Activated CD8-positive, alpha-beta memory T cell treated with anti-CD3 and anti-CD28 coated beads for 36 hours (primary cell): ENCODE results near the gene ZDHHC18. TPM values are rescaled to one million over a fixed set of nuclear protein-coding genes. Genes with fewer than 3 reads are reported as not detected.
"Not testable (repeated sequence)": the region's sequence is repeated elsewhere in the genome, so short reads cannot be mapped to it uniquely, and the experiment has no call there.

Source experiments
- CTCF ChIA-PET: fragments of 350-600 bp; sonication (Branson Sonifier 250); formaldehyde crosslinking; loops from one replicate; lab custom pipeline; 2021; ENCODE audit warnings: antibody characterized with exemption; lab: Charles Lee
- POLR2A ChIA-PET: fragments of 350-600 bp; sonication (Branson Sonifier 250); formaldehyde crosslinking; loops from one replicate; lab custom pipeline; 2021; ENCODE audit warnings: antibody characterized with exemption; lab: Charles Lee
- total RNA-seq, 2 experiments: library from RNA; stranded (reverse); gene quantifications; one replicate each; pipeline ENCODE4 v1.2.3, GENCODE V29; 2021

Gene ZDHHC18
- total RNA-seq, 2 experiments from 2014 or later = 61.3 to 64.4 TPM

- ChIA-PET POLR2A (no interaction called here), CTCF (interaction anchor here (1.2 to 1.5 kb wide), 3 partner anchors 12 to 241 kb away, joined by 3 read pairs; no protein-coding TSS in a partner anchor)
These were observed 1.8 kb upstream of the ZDHHC18 start for GRCh38 chr1:26824731-26825130.

GRCh38 chr1:26827106-26827604, 667 bp downstream of the ZDHHC18 start:
- ChIA-PET POLR2A (no interaction called here), CTCF (interaction anchor here (1.5 kb wide), 1 partner anchor 225 kb away, joined by 3 read pairs; no protein-coding TSS in a partner anchor)

DNA sequence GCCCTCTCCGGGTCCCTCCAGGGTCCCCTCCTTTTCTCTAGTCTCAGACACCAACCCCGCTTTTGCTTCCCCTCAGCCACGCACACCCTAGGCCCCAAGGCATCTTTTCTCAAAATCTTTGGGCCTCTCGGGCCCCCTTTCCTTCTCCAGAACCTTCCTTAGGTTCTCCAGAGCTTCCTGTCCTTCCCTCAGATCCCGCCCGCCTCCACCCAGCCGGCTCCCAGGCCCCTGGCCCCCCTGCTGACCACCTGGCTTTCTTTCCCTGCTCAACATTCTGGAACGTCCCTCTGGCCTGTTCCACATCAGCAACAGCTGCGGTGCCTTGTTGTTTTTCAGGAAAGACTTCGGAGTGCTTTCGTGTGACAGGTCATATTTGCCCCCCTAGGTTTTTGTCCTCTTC, 1.2 kb downstream of the ZDHHC18 start:
- ChIA-PET POLR2A (interaction anchor here (1.1 kb wide), 1 partner anchor 12 kb away, joined by 3 read pairs; no protein-coding TSS in a partner anchor), CTCF (interaction anchor here (1.2 to 3.5 kb wide), 3 partner anchors 11 to 225 kb away, joined by 3 to 14 read pairs (median 4); no protein-coding TSS in a partner anchor)

GRCh38 chr1:26828411-26828991, 2.0 kb downstream of the ZDHHC18 start:
- ChIA-PET POLR2A (interaction anchor here (0.5 to 1.1 kb wide), 2 partner anchors 11 to 1433 kb away, joined by 3 to 5 read pairs; no protein-coding TSS in a partner anchor), CTCF (interaction anchor here (0.6 to 3.5 kb wide), 5 partner anchors 11 to 248 kb away, joined by 3 to 14 read pairs (median 4); no protein-coding TSS in a partner anchor)

- POLR2A ChIA-PET = no interaction called here
- CTCF ChIA-PET = interaction anchor here (0.8 to 3.5 kb wide), 3 partner anchors 18 to 36 kb away, joined by 3 to 14 read pairs (median 5); no protein-coding TSS in a partner anchor
These were observed 2.9 kb downstream of the ZDHHC18 start for GRCh38 chr1:26829184-26829911.

DNA sequence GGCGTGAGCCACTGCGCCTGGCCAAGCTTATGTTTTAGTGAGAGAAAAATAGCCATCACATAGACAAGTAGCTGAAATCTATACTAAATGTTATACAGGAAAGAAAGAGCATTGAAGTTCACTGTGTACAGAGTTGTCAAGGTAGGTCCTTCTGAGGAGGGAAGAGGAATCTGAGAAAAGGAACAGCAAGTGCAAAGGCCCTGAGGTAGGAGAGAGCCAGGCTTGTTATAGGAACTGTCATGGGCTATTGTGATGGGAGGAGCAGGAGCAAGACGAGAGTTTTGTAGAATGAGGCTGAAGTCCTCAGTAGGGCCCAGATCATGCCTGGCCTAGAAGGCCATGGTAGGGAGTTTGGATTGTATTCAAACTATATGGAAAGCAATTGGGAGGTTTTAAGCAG, 4.6 kb downstream of the ZDHHC18 start:
- POLR2A ChIA-PET = no interaction called here
- CTCF ChIA-PET = interaction anchor here (0.6 to 4.1 kb wide), 5 partner anchors 10 to 454 kb away, joined by 3 to 14 read pairs (median 3); no protein-coding TSS in a partner anchor

- ChIA-PET POLR2A (no interaction called here), CTCF (interaction anchor here (0.6 to 4.1 kb wide), 6 partner anchors 11 to 453 kb away, joined by 3 to 13 read pairs (median 3); no protein-coding TSS in a partner anchor)
These were observed 5.2 kb downstream of the ZDHHC18 start for GRCh38 chr1:26831546-26832248.

DNA sequence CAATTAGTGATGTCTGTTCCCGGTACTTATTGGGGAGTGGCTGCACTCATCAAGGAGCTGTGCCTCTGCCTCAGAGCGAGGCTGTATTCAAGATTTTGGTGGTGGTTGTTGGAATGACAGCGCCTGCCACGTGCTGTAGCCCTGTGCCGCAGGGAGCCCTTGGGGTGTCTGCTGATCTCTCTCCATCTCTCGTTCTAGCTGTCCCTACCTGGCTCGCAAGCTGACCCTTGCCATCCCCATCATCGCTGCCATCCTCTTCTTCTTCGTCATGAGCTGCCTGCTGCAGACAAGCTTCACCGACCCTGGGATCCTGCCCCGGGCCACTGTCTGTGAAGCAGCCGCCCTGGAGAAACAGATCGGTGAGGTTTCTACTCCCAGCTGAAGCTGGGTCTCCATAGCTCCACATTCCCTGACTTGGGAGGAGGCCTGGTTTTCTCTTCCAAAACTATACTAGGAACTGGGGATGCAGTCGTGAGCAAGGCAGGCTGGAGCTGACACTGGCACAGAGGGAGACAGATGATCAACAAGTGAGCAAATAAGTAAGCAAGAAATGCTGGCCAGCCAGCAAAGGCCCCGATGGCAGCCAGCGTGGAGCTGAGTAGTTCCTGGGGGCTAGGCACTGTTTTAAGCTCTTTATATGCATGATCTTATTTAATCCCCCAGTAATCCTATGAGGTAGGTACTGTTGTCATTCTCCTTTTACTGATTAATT, 5.9 kb downstream of the ZDHHC18 start:
- ChIA-PET POLR2A (no interaction called here), CTCF (interaction anchor here (0.6 to 4.1 kb wide), 5 partner anchors 11 to 43 kb away, joined by 3 to 13 read pairs (median 5); no protein-coding TSS in a partner anchor)

DNA sequence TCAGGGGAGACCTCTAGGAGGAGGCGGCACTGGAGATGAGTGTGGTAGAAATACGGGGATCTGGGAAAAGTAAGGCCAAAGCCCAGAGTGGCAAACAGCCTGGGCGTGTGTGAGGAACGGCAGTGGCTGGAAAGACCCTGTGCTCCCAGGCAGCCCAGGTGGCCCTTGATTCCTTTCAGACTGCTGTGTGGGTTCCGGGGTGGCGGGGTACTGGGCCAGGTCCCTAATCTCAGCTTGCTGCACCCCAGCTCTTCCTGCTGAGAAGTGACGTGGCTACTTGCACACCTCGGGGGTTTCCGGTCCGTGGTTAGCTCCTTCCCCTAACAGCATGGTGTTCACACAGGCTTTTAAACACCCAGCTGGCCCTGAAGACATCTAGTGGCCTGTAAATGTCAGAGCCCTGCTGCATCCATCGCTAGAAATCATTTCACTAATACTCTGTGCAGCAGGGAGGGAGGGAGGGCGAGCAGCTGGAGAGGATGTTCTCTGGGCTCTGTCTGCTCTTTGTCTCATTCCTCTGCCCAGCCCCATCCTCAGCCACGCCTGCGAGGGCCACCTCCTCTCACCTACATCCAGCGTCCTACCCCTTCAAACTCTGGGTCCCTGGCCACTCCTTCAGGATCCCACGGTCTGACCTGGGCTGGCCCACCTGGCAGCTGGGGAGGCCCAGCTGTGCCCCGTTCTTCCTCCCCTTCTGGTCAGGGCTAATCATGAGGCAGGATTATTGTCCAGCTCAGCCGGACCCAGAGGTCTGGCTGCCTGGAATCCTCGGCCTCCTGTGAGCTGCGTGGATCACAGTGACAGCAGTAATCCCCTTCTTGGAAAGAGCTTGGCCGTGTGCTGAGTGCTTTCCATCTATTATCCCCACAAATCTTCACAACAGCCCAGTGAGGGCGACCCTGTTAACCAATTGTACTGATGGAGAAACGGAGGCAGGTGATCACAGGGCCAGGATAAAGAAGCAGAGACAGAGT, 7.2 kb downstream of the ZDHHC18 start:
- ChIA-PET CTCF (interaction anchor here (0.9 to 4.1 kb wide), 8 partner anchors 13 to 250 kb away, joined by 3 to 13 read pairs (median 3); no protein-coding TSS in a partner anchor), POLR2A (interaction anchor here (0.6 to 1.4 kb wide), 3 partner anchors 29 to 136 kb away, joined by 3 read pairs; partner anchors contain the start of gene SFN)

GRCh38 chr1:26837665-26838064, 11.2 kb downstream of the ZDHHC18 start:
- ChIA-PET POLR2A (interaction anchor here (0.5 to 2.4 kb wide), 2 partner anchors 10 to 28 kb away, joined by 3 to 13 read pairs; no protein-coding TSS in a partner anchor), CTCF (interaction anchor here (0.7 to 1.8 kb wide), 3 partner anchors 11 to 239 kb away, joined by 3 to 8 read pairs (median 6); no protein-coding TSS in a partner anchor)

GRCh38 chr1:26838474-26839338, 12.2 kb downstream of the ZDHHC18 start:
- POLR2A ChIA-PET = interaction anchor here (0.6 to 2.4 kb wide), 3 partner anchors 10 to 27 kb away, joined by 3 to 13 read pairs (median 4); no protein-coding TSS in a partner anchor
- CTCF ChIA-PET = interaction anchor here (0.7 to 1.8 kb wide), 6 partner anchors 10 to 240 kb away, joined by 3 to 8 read pairs (median 4); no protein-coding TSS in a partner anchor

DNA sequence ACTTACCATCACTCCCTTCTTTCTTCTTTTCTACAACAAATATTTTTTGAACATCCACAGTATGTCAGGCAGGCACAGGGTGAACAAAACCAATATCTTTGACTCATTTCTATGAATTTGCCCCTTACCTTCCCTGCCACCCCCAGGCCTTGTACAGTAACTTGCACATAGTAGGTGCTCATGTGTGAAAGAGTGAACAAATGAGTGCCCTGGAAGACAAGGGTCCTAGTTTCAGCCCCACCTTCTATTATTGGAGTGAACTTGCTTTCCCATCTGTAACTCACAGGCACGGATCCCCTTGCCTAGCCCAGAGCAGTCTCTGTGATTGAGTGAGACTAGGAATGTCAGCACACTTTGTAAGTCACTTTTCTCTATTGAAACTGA, 12.8 kb downstream of the ZDHHC18 start:
- CTCF ChIA-PET = interaction anchor here (0.7 to 1.8 kb wide), 3 partner anchors 10 to 237 kb away, joined by 3 to 8 read pairs (median 4); no protein-coding TSS in a partner anchor
- POLR2A ChIA-PET = interaction anchor here (0.7 to 2.4 kb wide), 2 partner anchors 11 to 26 kb away, joined by 3 to 13 read pairs; no protein-coding TSS in a partner anchor

DNA sequence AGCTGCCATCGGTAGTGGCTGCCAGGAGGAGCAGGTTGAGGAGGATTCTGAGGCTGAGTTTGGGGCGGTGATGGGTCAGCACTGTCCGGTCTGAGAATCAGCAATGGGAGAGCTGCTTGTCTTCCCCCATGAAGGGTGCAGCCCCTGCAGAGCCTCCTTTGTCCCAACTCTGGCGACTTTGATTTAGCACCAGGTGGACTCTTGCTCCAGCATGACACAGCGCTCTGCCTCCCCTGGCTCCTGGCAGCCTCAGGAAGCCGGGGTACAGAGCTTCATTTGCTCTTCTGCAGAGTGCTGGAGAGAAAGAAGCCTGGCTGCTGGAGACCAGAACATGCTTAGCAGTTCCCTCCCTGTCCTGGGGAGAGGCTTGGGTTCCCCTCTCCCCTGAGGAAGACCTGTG, 13.3 kb downstream of the ZDHHC18 start:
- POLR2A ChIA-PET = interaction anchor here (0.7 kb wide), 1 partner anchor 11 kb away, joined by 3 read pairs; no protein-coding TSS in a partner anchor
- CTCF ChIA-PET = no interaction called here

DNA sequence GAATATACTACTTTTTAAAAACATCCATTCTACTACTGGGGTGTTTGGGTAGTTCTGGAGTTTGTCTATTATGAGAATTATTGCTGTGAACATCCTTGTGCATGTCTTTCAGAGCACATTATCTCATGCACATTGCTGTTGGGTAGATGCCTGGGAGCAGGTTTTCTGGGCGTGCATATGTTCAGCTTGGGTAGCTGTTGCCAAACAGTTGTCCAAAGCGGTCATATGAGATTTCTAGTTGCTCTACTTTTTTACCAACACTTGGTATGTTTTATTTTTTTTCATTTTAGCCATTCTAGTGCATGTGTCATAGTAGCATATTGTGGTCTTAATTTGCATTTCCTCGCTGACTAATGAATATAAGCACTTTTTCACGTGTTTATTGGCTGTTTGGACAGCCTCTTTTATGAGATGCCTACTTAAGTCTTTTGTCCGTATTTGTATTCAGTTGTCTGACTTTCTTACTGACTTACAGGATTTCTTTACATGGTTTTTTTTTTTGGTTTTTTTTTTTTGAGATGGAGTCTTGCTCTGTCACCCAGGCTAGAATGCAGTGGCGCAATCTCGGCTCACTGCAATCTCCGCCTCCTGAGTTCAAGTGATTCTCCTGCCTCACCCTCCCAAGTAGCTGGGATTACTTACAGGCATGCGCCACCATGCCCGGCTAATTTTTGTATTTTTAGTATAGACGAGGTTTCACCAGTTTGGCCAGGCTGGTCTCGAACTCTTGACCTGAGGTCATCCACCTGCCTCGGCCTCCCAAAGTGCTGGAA, 18.1 kb downstream of the ZDHHC18 start:
- ChIA-PET CTCF (interaction anchor here (0.6 to 0.9 kb wide), 4 partner anchors 12 to 49 kb away, joined by 3 to 4 read pairs (median 3); no protein-coding TSS in a partner anchor), POLR2A (no interaction called here)

DNA sequence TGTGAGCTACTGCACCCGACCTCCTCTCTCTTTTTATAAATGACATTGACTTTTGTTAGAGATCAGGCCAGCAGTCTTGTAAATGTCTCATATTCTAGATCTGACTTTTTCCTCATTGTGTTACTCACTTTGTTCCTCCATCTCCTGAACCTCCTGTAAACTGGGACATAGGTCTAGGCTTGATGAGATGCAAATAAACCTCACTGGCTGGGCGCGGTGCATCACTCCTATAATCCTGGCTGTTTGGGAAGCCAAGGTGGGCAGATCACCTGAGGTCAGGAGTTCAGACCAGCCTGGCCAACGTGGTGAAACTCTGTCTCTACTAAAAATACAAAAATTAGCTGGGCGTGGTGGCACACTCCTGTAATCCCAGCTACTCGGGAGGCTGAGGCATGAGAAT, 21.3 kb downstream of the ZDHHC18 start:
- POLR2A ChIA-PET = interaction anchor here (0.7 kb wide), 1 partner anchor 10 kb away, joined by 3 read pairs; no protein-coding TSS in a partner anchor
- CTCF ChIA-PET = not testable (repeated sequence)
